Measurements from ENCODE around the gene ARHGAP24. TPM values are rescaled to one million over a fixed set of nuclear protein-coding genes. Genes with fewer than 3 reads are reported as not detected.
"Not testable (repeated sequence)": the region's sequence is repeated elsewhere in the genome, so short reads cannot be mapped to it uniquely, and the experiment has no call there.

Gene ARHGAP24
- total RNA-seq, 2 experiments from 2014 or later, result not detected

GRCh38 chr4:85837439-85837733, 362.4 kb downstream of the ARHGAP24 start:
- peaks cover 2% of the 10 kb centered on the region for H3K4me1 Mint-ChIP-seq
- H3K27me3 Mint-ChIP-seq, result peaks cover under 1% of the 10 kb centered on the region
- no peaks in the 10 kb centered on the region for H3K36me3 Mint-ChIP-seq (ENCODE audit: low read depth)
- no peaks in the 10 kb centered on the region for H3K9me3 Mint-ChIP-seq (ENCODE audit: low read depth)
- ChIA-PET CTCF (no interaction called here), POLR2A (no interaction called here)
- no peak overlapping the region for H3K27ac Mint-ChIP-seq
- H3K4me3 Mint-ChIP-seq, result no peak overlapping the region
- intact Hi-C loops (cut with DNase I, micrococcal nuclease), result no loop called here
- no peak for ATAC-seq
- DNase-seq, result no peak

DNA sequence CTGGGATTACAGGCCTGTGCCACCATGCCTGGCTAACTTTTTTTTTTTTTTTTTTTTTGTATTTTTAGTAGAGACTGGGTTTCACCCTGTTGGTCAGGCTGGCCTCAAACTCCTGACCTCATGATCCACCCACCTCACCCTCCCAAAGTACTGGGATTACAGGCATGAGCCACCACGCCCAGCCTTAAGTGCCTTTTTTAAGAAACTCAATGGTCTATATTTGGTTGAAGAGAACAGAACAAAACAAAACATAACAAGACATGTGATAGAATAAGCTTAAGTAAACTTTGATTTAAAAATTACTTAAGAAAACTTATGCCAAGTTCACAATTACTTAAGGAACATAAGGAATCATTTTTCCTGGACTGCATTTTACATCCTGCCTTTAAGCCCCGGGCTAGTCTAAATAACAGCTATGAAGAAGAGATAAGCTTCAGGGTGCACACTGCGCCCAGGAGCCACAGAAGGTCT, 365.1 kb downstream of the ARHGAP24 start:
- H3K27me3 Mint-ChIP-seq; H3K27ac Mint-ChIP-seq; POLR2A ChIA-PET; DNase-seq; H3K4me1 Mint-ChIP-seq; H3K4me3 Mint-ChIP-seq; ATAC-seq; H3K9me3 Mint-ChIP-seq (ENCODE audit: low read depth); intact Hi-C loops (cut with DNase I, micrococcal nuclease); H3K36me3 Mint-ChIP-seq (ENCODE audit: low read depth); CTCF ChIA-PET: not testable (repeated sequence)

GRCh38 chr4:85842540-85842939, 367.6 kb downstream of the ARHGAP24 start:
- H3K9me3 Mint-ChIP-seq (ENCODE audit: low read depth), result no peaks in the 10 kb centered on the region
- no peaks in the 10 kb centered on the region for H3K36me3 Mint-ChIP-seq (ENCODE audit: low read depth)
- H3K27ac Mint-ChIP-seq, result no peak overlapping the region
- POLR2A ChIA-PET, result no interaction called here
- DNase-seq (peak; percentile 6), ATAC-seq (no peak)
- H3K4me3 Mint-ChIP-seq, result no peak overlapping the region
- peaks cover 1% of the 10 kb centered on the region for H3K27me3 Mint-ChIP-seq
- H3K4me1 Mint-ChIP-seq, result peaks cover 4% of the 10 kb centered on the region
- CTCF ChIA-PET, result interaction anchor here (0.6 to 0.7 kb wide), 2 partner anchors 71 to 92 kb away, joined by 3 to 4 read pairs; no protein-coding TSS in a partner anchor
- intact Hi-C loops (cut with DNase I, micrococcal nuclease), result no loop called here

DNA sequence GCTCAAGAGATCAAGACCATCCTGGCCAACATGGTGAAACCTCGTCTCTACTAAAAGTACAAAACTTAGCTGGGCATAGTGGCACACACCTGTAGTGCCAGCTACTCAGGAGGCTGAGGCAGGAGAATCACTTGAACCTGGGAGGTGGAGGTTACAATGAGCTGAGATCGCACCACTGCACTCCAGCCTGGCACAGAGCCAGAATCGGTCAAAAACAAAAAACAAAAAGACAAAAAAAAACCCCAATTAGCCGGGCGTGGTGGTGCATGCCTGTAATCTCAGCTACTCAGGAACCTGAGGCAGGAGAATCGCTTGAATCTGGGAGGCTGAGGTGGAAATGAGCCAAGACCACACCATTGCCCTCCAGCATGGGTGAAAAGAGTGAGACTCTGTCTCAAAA, 378.8 kb downstream of the ARHGAP24 start:
- POLR2A ChIA-PET; H3K27me3 Mint-ChIP-seq; H3K36me3 Mint-ChIP-seq (ENCODE audit: low read depth); H3K4me1 Mint-ChIP-seq; CTCF ChIA-PET; ATAC-seq; H3K4me3 Mint-ChIP-seq; H3K9me3 Mint-ChIP-seq (ENCODE audit: low read depth); DNase-seq; H3K27ac Mint-ChIP-seq; intact Hi-C loops (cut with DNase I, micrococcal nuclease): not testable (repeated sequence)

GRCh38 chr4:85854546-85854945, 379.6 kb downstream of the ARHGAP24 start:
- H3K36me3 Mint-ChIP-seq (ENCODE audit: low read depth), result no peaks in the 10 kb centered on the region
- H3K27ac Mint-ChIP-seq, result no peak overlapping the region
- no peaks in the 10 kb centered on the region for H3K27me3 Mint-ChIP-seq
- DNase-seq, result no peak
- ATAC-seq, result no peak
- POLR2A ChIA-PET, result no interaction called here
- H3K4me3 Mint-ChIP-seq, result no peak overlapping the region
- peaks cover 8% of the 10 kb centered on the region for H3K9me3 Mint-ChIP-seq (ENCODE audit: low read depth)
- no peaks in the 10 kb centered on the region for H3K4me1 Mint-ChIP-seq
- CTCF ChIA-PET, result no interaction called here
- intact Hi-C loops (cut with DNase I, micrococcal nuclease), result no loop called here

- no peak overlapping the region for H3K4me3 Mint-ChIP-seq
- no peak overlapping the region for H3K27ac Mint-ChIP-seq
- intact Hi-C loops (cut with DNase I, micrococcal nuclease), result no loop called here
- ChIA-PET CTCF (no interaction called here), POLR2A (no interaction called here)
- H3K36me3 Mint-ChIP-seq (ENCODE audit: low read depth), result no peaks in the 10 kb centered on the region
- peaks cover 2% of the 10 kb centered on the region for H3K9me3 Mint-ChIP-seq (ENCODE audit: low read depth)
- H3K27me3 Mint-ChIP-seq, result no peaks in the 10 kb centered on the region
- ATAC-seq, result no peak
- DNase-seq, result no peak
- no peaks in the 10 kb centered on the region for H3K4me1 Mint-ChIP-seq
Measured at GRCh38 chr4:85860066-85860740, 385.3 kb downstream of the ARHGAP24 start.

- no peaks in the 10 kb centered on the region for H3K27me3 Mint-ChIP-seq
- no peak overlapping the region for H3K27ac Mint-ChIP-seq
- POLR2A ChIA-PET, result no interaction called here
- no peak for DNase-seq
- no peaks in the 10 kb centered on the region for H3K36me3 Mint-ChIP-seq (ENCODE audit: low read depth)
- H3K4me3 Mint-ChIP-seq, result no peak overlapping the region
- intact Hi-C loops (cut with DNase I, micrococcal nuclease), result no loop called here
- CTCF ChIA-PET, result no interaction called here
- no peaks in the 10 kb centered on the region for H3K4me1 Mint-ChIP-seq
- ATAC-seq, result no peak
- H3K9me3 Mint-ChIP-seq (ENCODE audit: low read depth), result peaks cover 2% of the 10 kb centered on the region
Measured at GRCh38 chr4:85861064-85861765, 386.3 kb downstream of the ARHGAP24 start.

GRCh38 chr4:85862896-85863295, 387.9 kb downstream of the ARHGAP24 start:
- Mint-ChIP-seq H3K27me3 (no peaks in the 10 kb centered on the region), H3K27ac (no peak overlapping the region), H3K4me3 (no peak overlapping the region), H3K4me1 (no peaks in the 10 kb centered on the region), H3K9me3 (ENCODE audit: low read depth) (peaks cover 2% of the 10 kb centered on the region), H3K36me3 (ENCODE audit: low read depth) (no peaks in the 10 kb centered on the region)
- ChIA-PET POLR2A (no interaction called here), CTCF (no interaction called here)
- intact Hi-C loops (cut with DNase I, micrococcal nuclease), result no loop called here
- no peak for ATAC-seq
- no peak for DNase-seq

DNA sequence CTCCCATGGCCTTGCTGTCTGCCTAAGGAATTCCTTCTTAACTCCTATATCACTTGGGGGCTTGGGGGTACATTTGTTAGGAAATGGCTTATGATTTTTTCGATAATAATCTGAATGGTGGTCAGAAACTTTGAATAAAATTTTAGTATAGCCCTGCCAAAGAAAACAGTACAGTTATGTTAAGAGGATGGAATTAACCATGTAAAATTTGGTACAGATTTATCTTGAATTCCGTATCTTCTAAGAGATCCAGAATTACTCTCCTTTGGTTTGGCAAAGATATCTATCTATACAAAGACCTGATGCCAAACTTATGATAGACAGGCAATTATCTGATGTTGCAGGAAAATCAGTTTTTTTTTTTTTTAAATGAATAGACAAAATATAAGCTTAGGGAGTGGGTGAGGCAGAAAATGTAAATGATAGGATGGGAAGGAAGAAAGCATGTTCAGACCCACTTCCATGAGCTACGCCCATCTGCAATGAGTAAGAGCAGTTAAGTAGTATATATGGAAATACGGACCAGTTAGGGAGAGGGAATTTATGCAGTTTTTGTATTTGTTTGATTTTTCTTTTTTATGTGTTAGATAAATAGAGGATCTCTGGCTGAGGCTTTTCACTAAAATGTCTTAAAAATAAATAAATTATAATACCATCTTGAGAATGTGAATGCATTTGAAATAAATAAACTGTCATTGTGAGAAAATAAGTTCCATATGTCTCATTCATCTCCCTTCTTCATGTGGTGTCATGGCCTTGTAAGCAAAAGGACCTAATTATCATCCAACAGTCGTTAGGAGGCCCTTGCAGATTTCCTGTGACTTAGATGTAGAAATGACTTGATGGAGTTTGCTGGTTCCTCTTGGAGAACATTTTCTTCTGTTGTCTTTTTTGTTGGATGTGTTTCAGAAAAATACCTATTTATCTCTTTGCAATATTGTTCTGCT, 389.6 kb downstream of the ARHGAP24 start:
- Mint-ChIP-seq H3K36me3 (ENCODE audit: low read depth) (no peaks in the 10 kb centered on the region), H3K4me1 (no peaks in the 10 kb centered on the region), H3K9me3 (ENCODE audit: low read depth) (peaks cover 2% of the 10 kb centered on the region), H3K27ac (no peak overlapping the region), H3K4me3 (no peak overlapping the region), H3K27me3 (no peaks in the 10 kb centered on the region)
- POLR2A ChIA-PET, result no interaction called here
- ATAC-seq (no peak), DNase-seq (no peak)
- intact Hi-C loops (cut with DNase I, micrococcal nuclease), result no loop called here
- CTCF ChIA-PET, result no interaction called here

DNA sequence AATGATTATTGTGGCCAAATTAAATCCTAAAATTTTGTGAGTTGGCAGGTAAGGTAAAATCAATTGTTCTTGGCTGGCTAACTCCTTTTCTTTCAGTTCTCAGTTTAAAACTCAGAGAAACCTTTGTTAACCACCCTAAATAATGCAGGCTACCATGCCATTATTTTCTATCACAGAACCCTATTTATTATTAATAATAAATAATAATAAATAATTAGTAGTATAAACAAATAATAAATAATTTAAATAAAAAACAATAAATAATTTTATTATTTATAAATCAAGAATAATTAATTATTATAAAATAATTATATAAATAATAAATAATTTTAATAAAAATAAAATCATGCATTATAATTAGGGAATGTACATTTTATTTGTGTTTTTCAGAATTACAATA, 390.3 kb downstream of the ARHGAP24 start:
- Mint-ChIP-seq H3K27ac (no peak overlapping the region), H3K27me3 (no peaks in the 10 kb centered on the region), H3K9me3 (ENCODE audit: low read depth) (peaks cover 2% of the 10 kb centered on the region), H3K4me1 (no peaks in the 10 kb centered on the region), H3K36me3 (ENCODE audit: low read depth) (no peaks in the 10 kb centered on the region), H3K4me3 (no peak overlapping the region)
- POLR2A ChIA-PET, result no interaction called here
- CTCF ChIA-PET, result no interaction called here
- DNase-seq (no peak), ATAC-seq (no peak)
- intact Hi-C loops (cut with DNase I, micrococcal nuclease), result no loop called here

DNA sequence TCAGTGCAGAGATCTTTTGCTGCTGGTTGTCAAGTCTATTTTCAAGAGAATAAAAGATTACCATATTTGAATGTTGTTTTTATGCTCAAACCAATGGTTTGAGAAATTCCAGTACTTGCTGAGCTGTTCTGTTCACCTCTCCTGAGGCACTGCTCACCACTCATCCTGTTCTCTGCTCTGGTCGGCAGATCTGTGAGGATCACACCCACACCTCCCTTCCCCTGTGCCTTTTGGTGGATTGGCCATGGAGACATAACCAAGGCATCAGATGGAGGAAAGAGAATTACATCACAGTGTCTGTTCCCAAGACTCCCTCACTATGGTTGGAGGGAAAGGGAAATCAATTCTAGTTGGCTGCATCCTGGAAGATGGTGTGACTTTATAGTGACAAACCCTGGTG, 391.6 kb downstream of the ARHGAP24 start:
- Mint-ChIP-seq H3K4me1 (no peaks in the 10 kb centered on the region), H3K4me3 (no peak overlapping the region), H3K9me3 (ENCODE audit: low read depth) (peaks cover 2% of the 10 kb centered on the region), H3K27ac (no peak overlapping the region), H3K27me3 (no peaks in the 10 kb centered on the region), H3K36me3 (ENCODE audit: low read depth) (no peaks in the 10 kb centered on the region)
- ATAC-seq, result no peak
- ChIA-PET POLR2A (no interaction called here), CTCF (no interaction called here)
- intact Hi-C loops (cut with DNase I, micrococcal nuclease), result no loop called here
- DNase-seq, result no peak

DNA sequence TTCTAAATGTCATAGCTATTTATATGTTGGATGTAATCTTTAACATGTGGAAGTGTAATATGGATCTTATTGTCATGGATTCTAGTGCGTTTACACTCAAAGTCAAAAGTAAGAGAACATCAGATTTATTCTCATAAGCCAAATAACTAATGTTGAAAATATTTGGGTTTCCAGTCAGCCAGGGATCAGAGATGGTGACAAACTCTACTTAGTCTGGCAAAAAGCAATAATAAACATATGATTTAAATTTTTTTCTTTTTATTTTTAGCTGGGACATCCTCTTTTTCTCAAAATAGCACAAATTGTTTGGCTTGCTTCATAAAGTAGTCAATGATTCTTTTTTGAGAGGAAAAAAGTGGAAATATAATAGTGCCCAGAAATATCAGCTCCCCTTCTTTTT, 392.3 kb downstream of the ARHGAP24 start:
- H3K9me3 Mint-ChIP-seq (ENCODE audit: low read depth), result peaks cover 2% of the 10 kb centered on the region
- CTCF ChIA-PET, result no interaction called here
- no peak for ATAC-seq
- H3K27ac Mint-ChIP-seq, result no peak overlapping the region
- DNase-seq, result no peak
- H3K4me3 Mint-ChIP-seq, result no peak overlapping the region
- POLR2A ChIA-PET, result no interaction called here
- no peaks in the 10 kb centered on the region for H3K36me3 Mint-ChIP-seq (ENCODE audit: low read depth)
- no peaks in the 10 kb centered on the region for H3K27me3 Mint-ChIP-seq
- H3K4me1 Mint-ChIP-seq, result no peaks in the 10 kb centered on the region
- intact Hi-C loops (cut with DNase I, micrococcal nuclease), result no loop called here

All from activated CD4-positive, alpha-beta T cell treated with anti-CD3 and anti-CD28 coated beads for 36 hours (primary cell).